ENCODE results near the gene ZCCHC24. TPM values are rescaled to one million over a fixed set of nuclear protein-coding genes. Genes with fewer than 3 reads are reported as not detected.

Gene ZCCHC24
- polyA plus RNA-seq, 3 donors: 3.9 to 5.0 (median 4.0) TPM

DNA sequence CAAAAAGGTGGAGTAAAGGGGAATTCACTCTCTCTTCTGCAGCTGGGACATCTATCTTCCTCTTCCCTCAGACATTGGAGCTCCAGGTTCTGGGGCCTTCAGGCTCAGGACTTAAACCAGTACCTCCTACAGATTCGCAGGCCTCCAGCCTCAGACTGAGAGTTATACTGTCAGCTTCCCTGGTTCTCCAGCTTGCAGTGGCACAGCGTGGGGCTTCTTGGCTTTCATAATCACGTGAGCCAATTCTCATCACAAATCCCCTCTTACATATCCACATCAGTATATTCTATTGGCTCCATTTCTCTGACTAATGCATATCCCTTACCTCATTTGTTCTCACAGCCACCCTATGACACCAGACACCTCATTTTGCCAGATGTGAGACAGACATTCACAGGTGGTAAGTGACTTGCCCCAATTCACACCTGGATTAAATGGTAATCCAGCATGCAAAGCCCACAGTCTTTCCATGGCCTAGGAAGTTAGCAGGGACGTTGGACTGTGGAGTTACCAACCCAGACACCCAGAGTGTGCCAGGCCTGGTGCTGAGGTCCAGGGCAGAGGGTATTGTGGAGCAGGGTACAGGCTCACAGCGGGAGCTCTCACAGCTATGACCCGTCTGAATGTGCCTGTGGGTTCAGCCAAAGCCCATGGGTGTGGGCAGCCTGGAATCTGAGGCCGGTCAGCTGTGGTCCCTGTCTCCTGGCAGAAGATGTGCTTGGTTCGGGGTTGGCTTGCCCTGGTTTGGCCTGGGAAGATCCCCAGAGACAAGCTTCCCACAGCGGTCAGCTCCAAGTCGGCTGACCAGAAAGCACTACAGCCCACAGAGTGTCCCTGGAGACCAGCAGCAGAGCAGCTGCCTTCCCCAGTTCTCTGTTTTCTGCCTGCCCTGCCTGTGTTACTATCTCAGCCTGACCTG is 18.4 kb upstream of the ZCCHC24 start:
- Histone ChIP-seq H3K9ac (ENCODE audit: insufficient read depth, low read length, poor library complexity, severe bottlenecking) (no peak overlapping the region), H3K4me2 (replicated peaks; ENCODE audit: extremely low read depth, low read length, poor library complexity, severe bottlenecking) (no peak overlapping the region), H4K20me1 (ENCODE audit: insufficient read depth, low read length) (no peaks in the 10 kb centered on the region), H3K79me2 (ENCODE audit: insufficient read depth, low read length) (no peaks in the 10 kb centered on the region), H3K4me1 (ENCODE audit: control insufficient read depth in 1 of 2, insufficient read depth in 2 of 2, low read length in 2 of 2) (peaks cover 18 to 19% of the 10 kb centered on the region in 2 donors), H3K27ac (ENCODE audit: low read depth in 1 of 2, low read length in 2 of 2) (no peak overlapping the region), H3K4me3 (replicated peaks in 1 of 3; ENCODE audit: low read depth in 2 of 3, low read length in 3 of 3) (no peak overlapping the region), H3K27me3 (ENCODE audit: control insufficient read depth in 2 of 2, insufficient read depth in 2 of 2, low read length in 2 of 2) (peaks cover 0 to 3% of the 10 kb centered on the region in 2 donors), H2AFZ (ENCODE audit: insufficient read depth, low read depth, low read length, poor library complexity, severe bottlenecking) (no peak overlapping the region), H3K36me3 (replicated peaks in 1 of 2; ENCODE audit: control insufficient read depth in 1 of 2, insufficient read depth in 2 of 2, low read length in 2 of 2) (no peaks in the 10 kb centered on the region), H3K9me3 (replicated peaks in 1 of 2; ENCODE audit: control insufficient read depth in 1 of 2, insufficient read depth in 1 of 2, low read length in 2 of 2) (no peaks in the 10 kb centered on the region)
- Mint-ChIP-seq H3K27me3 (ENCODE audit: low read depth in 3 of 3) (peaks cover 0 to 3% (median 0%) of the 10 kb centered on the region in 3 donors), H3K27ac (no peak overlapping the region), H3K36me3 (no peaks in the 10 kb centered on the region), H3K4me1 (peaks cover 20% of the 10 kb centered on the region), H3K4me3 (no peak overlapping the region), H3K9me3 (no peaks in the 10 kb centered on the region)
- no peak for DNase-seq
- WGBS (ENCODE audit: insufficient coverage): 96% methylated on average over 10 of the region's 10 CpGs
- intact Hi-C loops (cut with micrococcal nuclease): no loop called here
- TF ChIP-seq, protein P1, sequence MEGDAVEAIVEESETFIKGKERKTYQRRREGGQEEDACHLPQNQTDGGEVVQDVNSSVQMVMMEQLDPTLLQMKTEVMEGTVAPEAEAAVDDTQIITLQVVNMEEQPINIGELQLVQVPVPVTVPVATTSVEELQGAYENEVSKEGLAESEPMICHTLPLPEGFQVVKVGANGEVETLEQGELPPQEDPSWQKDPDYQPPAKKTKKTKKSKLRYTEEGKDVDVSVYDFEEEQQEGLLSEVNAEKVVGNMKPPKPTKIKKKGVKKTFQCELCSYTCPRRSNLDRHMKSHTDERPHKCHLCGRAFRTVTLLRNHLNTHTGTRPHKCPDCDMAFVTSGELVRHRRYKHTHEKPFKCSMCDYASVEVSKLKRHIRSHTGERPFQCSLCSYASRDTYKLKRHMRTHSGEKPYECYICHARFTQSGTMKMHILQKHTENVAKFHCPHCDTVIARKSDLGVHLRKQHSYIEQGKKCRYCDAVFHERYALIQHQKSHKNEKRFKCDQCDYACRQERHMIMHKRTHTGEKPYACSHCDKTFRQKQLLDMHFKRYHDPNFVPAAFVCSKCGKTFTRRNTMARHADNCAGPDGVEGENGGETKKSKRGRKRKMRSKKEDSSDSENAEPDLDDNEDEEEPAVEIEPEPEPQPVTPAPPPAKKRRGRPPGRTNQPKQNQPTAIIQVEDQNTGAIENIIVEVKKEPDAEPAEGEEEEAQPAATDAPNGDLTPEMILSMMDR (IDR thresholded peaks at IDR 0.05): no peak

DNA sequence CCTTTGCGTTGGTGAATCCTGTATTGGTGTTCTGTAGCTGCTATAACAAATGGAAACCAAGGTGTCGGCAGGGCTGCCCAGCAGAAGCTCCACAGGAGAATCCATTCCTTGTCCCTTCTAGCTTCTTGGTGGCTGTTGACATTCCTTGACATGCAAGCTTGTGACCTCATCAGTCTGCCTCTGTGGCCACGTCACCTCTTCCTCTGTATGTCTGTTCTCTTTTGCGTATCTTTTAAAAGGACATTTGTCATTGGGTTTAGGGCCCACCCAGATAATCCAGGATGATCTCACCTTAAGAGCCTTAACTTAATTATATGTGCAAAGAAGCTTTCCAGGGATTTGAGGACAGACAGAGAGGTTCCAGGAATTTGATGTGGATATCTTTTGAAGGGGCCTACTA is 15.3 kb upstream of the ZCCHC24 start:
- H3K4me3 ChIP-seq (replicated peaks in 1 of 3; ENCODE audit: low read depth in 2 of 3, low read length in 3 of 3): no peak overlapping the region
- Mint-ChIP-seq H3K4me3 (no peak overlapping the region), H3K36me3 (no peaks in the 10 kb centered on the region), H3K4me1 (no peaks in the 10 kb centered on the region), H3K9me3 (peaks cover 0 to 2% (median 0%) of the 10 kb centered on the region in 7 donors), H3K27ac (no peak overlapping the region), H3K27me3 (ENCODE audit: low read depth in 3 of 3) (peaks cover 2 to 4% (median 4%) of the 10 kb centered on the region in 3 donors)
- TF ChIP-seq, protein P1 (IDR thresholded peaks at IDR 0.05): no peak
- H3K27me3 ChIP-seq (ENCODE audit: control insufficient read depth in 2 of 2, insufficient read depth in 2 of 2, low read length in 2 of 2): peaks cover 0 to 5% of the 10 kb centered on the region in 2 donors
- H3K9ac ChIP-seq (ENCODE audit: insufficient read depth, low read length, poor library complexity, severe bottlenecking): no peak overlapping the region
- H3K79me2 ChIP-seq (ENCODE audit: insufficient read depth, low read length): no peaks in the 10 kb centered on the region
- H2AFZ ChIP-seq (ENCODE audit: insufficient read depth, low read depth, low read length, poor library complexity, severe bottlenecking): no peak overlapping the region
- H3K36me3 ChIP-seq (replicated peaks in 1 of 2; ENCODE audit: control insufficient read depth in 1 of 2, insufficient read depth in 2 of 2, low read length in 2 of 2): no peaks in the 10 kb centered on the region
- no peaks in the 10 kb centered on the region for H3K9me3 ChIP-seq (replicated peaks in 1 of 2; ENCODE audit: control insufficient read depth in 1 of 2, insufficient read depth in 1 of 2, low read length in 2 of 2)
- no peaks in the 10 kb centered on the region for H3K4me1 ChIP-seq (ENCODE audit: control insufficient read depth in 1 of 2, insufficient read depth in 2 of 2, low read length in 2 of 2)
- intact Hi-C loops (cut with micrococcal nuclease): no loop called here
- no peak overlapping the region for H3K4me2 ChIP-seq (replicated peaks; ENCODE audit: extremely low read depth, low read length, poor library complexity, severe bottlenecking)
- H4K20me1 ChIP-seq (ENCODE audit: insufficient read depth, low read length): no peaks in the 10 kb centered on the region
- DNase-seq: no peak
- WGBS (ENCODE audit: insufficient coverage): 100% methylated on average over 2 of the region's 4 CpGs
- H3K27ac ChIP-seq (ENCODE audit: low read depth in 1 of 2, low read length in 2 of 2): no peak overlapping the region

Data from CD14-positive monocyte (primary cell).